Mesodermal cell (in vitro differentiated cells): ENCODE measurements around the gene BOLA2B.
"Not testable (repeated sequence)": the region's sequence is repeated elsewhere in the genome, so short reads cannot be mapped to it uniquely, and the experiment has no call there.

Source experiments
- H3K27ac ChIP-seq: 2 replicates; pipeline ENCODE4 v1.7.0; 2013; ENCODE audit warnings: mild to moderate bottlenecking, low read depth, low read length, moderate library complexity; ENCODE audit not compliant: severe bottlenecking
- H3K36me3 ChIP-seq: 2 replicates; pipeline ENCODE4 v1.7.1; 2013; ENCODE audit warnings: mild to moderate bottlenecking, low read length, moderate library complexity; ENCODE audit not compliant: control insufficient read depth, insufficient read depth
- H3K4me1 ChIP-seq: one replicate; pipeline ENCODE4 v1.7.1; 2013; ENCODE audit warnings: mild to moderate bottlenecking, low read length; ENCODE audit not compliant: insufficient read depth, control insufficient read depth, poor library complexity, severe bottlenecking
- H3K4me3 ChIP-seq: 2 replicates; pipeline ENCODE4 v1.7.0; 2013; ENCODE audit warnings: low read length, control low read depth, mild to moderate bottlenecking; ENCODE audit not compliant: insufficient read depth, poor library complexity, severe bottlenecking; ENCODE audit errors: extremely low read depth
- H3K9me3 ChIP-seq: 2 replicates; pipeline ENCODE4 v1.7.1; 2013; ENCODE audit warnings: mild to moderate bottlenecking, low read length, moderate library complexity; ENCODE audit not compliant: control insufficient read depth
- WGBS, 2 experiments: methylation state at CpG; one replicate each; pipeline ENCODE4 v1.1.5; 2013; ENCODE audit warnings: missing lambda C conversion rate in 2 of 2; ENCODE audit not compliant: insufficient coverage in 2 of 2; 5-methylcytosine and 5-hydroxymethylcytosine counted together

BOLA2B gene

DNA sequence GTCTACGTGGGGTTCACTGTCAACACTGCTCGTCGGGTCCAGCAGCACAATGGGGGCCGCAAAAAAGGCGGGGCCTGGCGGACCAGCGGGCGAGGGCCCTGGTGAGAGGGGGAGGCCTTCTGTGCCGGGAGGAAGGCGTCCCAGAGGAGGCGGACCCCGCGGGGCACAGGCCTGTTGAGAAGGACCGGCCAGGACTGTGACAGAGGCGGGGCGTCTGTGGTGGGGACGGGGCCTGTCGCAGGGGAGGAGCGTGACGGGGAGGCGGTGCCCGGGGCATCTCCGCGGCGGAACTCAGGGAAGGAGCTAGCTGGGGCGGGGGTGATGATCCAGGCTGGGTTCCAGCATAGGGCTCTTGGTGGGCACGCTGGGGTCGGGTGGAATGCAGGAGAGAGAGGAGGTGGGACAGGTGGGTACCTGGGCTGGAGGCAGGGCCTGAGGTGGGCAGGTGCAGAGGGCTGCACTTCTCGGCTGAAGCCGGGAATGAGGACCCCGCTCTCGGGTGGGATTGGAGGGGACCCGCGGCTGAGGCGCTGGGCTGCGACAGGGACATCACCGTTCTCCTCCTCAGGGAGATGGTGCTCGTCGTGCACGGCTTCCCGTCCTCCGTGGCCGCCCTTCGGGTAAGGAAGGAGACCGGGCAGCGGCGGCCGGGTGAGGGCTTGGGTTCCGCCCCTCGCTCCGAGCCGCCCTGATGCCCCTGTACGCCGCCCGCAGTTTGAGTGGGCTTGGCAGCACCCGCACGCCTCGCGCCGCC is 883 bp upstream of the BOLA2B start:
- WGBS, 2 experiments: 6% methylated on average over 5 of the region's 60 CpGs; no CpG with 5 or more reads in 1 of the 2 experiments
- H3K4me3 ChIP-seq: peak overlapping the region; percentile 32
- not testable (repeated sequence) for H3K4me1 ChIP-seq

DNA sequence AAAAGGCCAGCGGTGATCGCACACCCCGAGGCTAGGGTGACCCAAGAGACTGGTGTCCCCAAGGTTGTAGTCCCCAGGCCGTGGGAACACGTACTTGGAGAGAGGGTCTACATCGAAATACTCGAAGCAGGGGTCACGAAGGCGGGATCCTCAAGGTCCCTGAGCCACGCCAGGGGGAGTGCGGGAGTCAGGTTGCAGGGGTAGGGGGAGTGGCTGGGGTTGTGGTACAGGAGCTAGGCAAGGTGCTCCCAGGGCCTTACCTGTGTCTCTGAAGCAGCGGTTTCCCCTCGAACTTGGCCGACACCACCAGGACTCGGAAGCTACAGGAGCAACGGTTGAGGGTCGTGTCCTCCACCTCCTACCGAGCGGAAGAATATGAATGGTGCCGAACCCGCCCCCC is 368 bp downstream of the BOLA2B start:
- WGBS, 2 experiments: no CpG with 5 or more reads among the region's 21 CpGs
- H3K4me1 ChIP-seq, H3K9me3 ChIP-seq, H3K27ac ChIP-seq, H3K36me3 ChIP-seq, H3K4me3 ChIP-seq: not testable (repeated sequence)

More for the DNA sequence above, 883 bp upstream of the BOLA2B start:
- H3K27ac ChIP-seq, H3K36me3 ChIP-seq, H3K9me3 ChIP-seq: not testable (repeated sequence)

DNA sequence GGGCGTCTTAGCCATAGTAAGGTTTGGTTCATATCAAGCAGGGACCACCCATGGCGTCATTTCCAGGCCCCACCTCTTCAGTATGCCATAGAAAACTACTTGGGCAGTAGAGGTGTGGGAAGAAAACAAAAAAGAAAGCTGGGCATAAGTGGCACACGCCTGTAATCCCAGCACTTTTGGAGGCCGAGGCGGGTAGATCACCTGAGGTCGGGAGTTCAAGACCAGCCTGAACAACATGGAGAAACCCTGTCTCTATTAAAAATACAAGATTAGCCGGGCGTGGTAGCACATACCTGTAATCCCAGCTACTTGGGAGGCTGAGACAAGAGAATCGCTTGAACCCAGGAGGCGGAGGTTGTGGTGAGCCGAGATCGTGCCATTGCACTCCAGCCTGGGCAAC is 2.3 kb downstream of the BOLA2B start:
- WGBS, 2 experiments: no CpG with 5 or more reads among the region's 12 CpGs
- not testable (repeated sequence) for H3K36me3 ChIP-seq, H3K9me3 ChIP-seq, H3K27ac ChIP-seq, H3K4me1 ChIP-seq, H3K4me3 ChIP-seq

DNA sequence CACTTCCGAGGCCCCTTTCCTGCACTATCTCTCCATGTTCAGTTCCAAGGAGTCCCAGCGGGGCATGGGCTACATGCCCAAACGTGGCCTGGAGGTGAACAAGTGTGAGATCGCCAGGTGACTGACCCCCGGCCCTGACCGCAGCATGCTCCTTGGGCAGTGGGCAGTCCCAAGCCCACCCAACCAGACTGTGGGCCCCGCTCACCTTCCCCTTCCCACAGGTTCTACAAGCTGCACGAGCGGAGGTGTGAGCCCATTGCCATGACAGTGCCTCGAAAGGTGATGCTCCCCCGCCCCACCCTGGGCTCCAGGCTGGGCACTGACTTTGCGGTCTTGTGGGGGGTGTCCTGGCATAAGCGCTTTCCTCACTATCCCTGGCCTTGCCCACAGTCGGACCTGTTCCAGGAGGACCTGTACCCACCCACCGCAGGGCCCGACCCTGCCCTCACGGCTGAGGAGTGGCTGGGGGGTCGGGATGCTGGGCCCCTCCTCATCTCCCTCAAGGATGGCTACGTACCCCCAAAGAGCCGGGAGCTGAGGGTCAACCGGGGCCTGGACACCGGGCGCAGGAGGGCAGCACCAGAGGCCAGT is 5.4 kb downstream of the BOLA2B start:
- H3K36me3 ChIP-seq: no peaks in the 10 kb centered on the region
- H3K4me3 ChIP-seq: no peak overlapping the region
- peaks cover 4% of the 10 kb centered on the region for H3K4me1 ChIP-seq
- H3K9me3 ChIP-seq: no peaks in the 10 kb centered on the region
- 96 to 100% methylated on average over 3 to 17 of the region's 23 CpGs for WGBS, 2 experiments
- H3K27ac ChIP-seq: no peak overlapping the region

DNA sequence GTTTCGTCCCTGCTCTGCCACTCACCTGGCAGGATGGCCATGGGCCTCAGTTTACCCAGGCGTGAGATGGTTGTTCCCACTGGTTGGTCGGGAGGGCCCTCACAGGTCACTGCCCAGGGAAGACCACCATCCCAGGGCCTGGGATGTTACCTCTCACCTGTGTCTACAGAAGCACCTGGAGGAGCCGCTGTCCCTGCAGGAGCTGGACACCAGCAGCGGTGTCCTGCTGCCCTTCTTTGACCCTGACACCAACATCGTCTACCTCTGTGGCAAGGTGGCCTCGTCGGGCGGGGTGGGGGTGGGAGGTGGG is 6.0 kb downstream of the BOLA2B start:
- 83 to 94% methylated on average over 4 to 5 of the region's 9 CpGs for WGBS, 2 experiments
- H3K36me3 ChIP-seq: no peaks in the 10 kb centered on the region

DNA sequence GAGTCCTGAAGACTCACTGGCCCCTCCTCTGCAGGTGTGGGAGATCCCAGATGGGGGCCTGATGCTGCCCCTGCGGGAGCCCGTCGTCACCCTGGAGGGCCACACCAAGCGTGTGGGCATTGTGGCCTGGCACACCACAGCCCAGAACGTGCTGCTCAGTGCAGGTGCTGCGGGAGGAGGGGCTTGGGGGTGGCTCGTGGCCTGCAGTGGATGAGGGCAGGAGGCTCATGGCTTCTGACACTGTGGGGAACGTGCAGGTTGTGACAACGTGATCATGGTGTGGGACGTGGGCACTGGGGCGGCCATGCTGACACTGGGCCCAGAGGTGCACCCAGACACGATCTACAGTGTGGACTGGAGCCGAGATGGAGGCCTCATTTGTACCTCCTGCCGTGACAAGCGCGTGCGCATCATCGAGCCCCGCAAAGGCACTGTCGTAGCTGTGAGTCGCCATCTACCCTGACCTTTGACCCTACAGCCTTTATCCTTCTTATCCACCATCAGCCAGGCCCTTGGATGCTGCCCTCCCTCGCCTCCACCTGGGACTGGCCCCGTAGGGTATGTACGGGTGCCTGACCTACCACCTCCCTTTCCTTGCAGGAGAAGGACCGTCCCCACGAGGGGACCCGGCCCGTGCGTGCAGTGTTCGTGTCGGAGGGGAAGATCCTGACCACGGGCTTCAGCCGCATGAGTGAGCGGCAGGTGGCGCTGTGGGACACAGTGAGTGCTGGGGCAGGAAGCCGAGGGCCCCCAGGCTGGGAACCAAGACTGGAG is 6.5 kb downstream of the BOLA2B start:
- WGBS, 2 experiments: 72 to 80% methylated on average over 25 to 32 of the region's 36 CpGs
- H3K36me3 ChIP-seq: no peaks in the 10 kb centered on the region
- H3K9me3 ChIP-seq: no peaks in the 10 kb centered on the region
- no peak overlapping the region for H3K27ac ChIP-seq
- no peak overlapping the region for H3K4me3 ChIP-seq
- peaks cover 4% of the 10 kb centered on the region for H3K4me1 ChIP-seq

More for the DNA sequence above, 6.0 kb downstream of the BOLA2B start:
- Histone ChIP-seq H3K4me1 (peaks cover 4% of the 10 kb centered on the region), H3K27ac (no peak overlapping the region), H3K9me3 (no peaks in the 10 kb centered on the region), H3K4me3 (no peak overlapping the region)

DNA sequence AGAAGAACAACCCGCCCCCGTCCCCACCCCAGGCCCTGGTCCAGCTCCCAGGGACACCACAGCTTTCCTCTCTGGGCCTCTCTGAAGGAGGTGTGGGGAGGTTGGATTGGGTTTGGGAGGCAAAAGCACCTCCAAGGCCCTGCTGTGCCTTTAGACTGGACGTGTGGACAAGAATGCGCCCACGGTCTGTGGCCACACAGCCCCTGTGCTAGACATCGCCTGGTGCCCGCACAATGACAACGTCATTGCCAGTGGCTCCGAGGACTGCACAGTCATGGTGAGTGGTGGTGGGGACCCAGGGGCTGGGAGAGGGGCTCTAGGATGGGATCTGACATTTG is 7.1 kb downstream of the BOLA2B start:
- Histone ChIP-seq H3K27ac (no peak overlapping the region), H3K9me3 (no peaks in the 10 kb centered on the region), H3K4me1 (peaks cover 4% of the 10 kb centered on the region), H3K4me3 (no peak overlapping the region), H3K36me3 (no peaks in the 10 kb centered on the region)
- WGBS, 2 experiments: 97 to 100% methylated on average over 7 of the region's 9 CpGs

DNA sequence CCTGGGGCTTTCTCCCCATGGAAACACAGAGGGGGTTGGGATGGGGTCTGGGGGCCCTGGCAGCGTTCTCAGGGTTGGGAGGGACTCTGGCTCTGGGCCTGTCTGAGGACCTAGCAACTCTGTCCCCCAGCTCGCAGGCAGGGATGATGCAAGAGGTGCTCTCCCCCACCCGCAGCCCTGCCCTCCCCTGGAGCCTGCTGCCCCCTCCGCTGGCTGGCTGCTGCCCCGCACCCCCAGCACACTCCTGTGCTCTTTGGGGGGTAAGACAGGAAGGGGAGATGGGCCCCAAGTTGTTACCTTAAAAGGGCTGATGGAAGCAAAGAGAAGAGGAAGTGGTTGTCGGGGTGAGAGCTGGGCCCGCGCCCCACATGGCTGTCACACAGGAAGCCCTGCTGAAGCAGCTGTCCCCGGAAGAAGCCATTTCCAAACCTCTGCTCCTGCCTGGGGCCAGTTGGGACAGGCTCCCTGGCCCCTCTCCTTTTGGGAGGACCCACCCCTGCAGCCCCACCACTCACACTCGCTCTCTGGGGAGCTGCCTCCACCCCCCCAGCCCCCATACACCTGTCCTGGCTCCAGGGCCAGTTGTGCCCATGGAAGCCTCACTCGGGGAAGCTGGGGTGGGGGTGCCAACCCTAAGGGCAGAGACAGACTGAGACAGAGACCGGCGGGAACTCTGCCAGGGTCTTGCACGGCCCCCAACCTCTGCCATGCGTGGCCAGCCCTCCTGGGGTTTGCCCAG is 7.6 kb downstream of the BOLA2B start:
- no peaks in the 10 kb centered on the region for H3K9me3 ChIP-seq
- peaks cover 4% of the 10 kb centered on the region for H3K4me1 ChIP-seq
- no peak overlapping the region for H3K4me3 ChIP-seq
- WGBS, 2 experiments: 91 to 94% methylated on average over 8 to 9 of the region's 15 CpGs
- H3K36me3 ChIP-seq: no peaks in the 10 kb centered on the region
- no peak overlapping the region for H3K27ac ChIP-seq

DNA sequence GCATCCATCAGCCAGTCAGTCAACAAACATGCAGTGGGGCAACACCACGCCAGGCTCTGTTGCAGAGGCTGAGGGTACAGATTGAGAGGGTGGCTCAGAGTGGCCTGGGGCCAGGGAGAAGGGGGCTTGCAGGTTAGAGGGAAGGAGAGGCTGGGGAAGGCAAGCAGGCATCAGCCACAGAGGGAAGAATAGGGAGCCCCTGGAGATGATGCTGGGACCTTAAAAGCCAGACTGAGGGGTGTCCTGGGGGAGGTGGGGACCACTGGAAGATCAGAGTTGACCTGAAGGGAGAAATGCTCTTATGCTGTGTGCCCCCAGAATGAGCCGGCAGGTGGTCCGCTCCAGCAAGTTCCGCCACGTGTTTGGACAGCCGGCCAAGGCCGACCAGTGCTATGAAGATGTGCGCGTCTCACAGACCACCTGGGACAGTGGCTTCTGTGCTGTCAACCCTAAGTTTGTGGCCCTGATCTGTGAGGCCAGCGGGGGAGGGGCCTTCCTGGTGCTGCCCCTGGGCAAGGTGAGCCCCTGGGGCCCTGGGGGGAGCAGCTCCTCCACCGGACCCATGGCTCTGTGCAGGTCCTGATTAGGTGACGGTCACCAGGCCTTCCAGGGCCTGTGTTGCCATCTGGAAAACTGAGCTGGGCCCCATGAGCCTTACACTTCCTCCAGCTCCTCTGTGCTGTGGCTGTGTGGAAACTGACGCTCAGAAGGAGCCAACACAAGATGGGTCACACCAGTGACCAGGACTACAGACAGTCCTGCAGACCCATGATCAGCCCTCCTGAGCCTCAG is 8.4 kb downstream of the BOLA2B start:
- Histone ChIP-seq H3K4me1 (peaks cover 4% of the 10 kb centered on the region), H3K4me3 (no peak overlapping the region), H3K36me3 (no peaks in the 10 kb centered on the region), H3K27ac (no peak overlapping the region), H3K9me3 (no peaks in the 10 kb centered on the region)
- 90% methylated on average over 12 of the region's 13 CpGs for WGBS, 2 experiments
